Measurements from ENCODE around the gene CSH1.
"Not testable (repeated sequence)": the region's sequence is repeated elsewhere in the genome, so short reads cannot be mapped to it uniquely, and the experiment has no call there.

The CSH1 gene

DNA sequence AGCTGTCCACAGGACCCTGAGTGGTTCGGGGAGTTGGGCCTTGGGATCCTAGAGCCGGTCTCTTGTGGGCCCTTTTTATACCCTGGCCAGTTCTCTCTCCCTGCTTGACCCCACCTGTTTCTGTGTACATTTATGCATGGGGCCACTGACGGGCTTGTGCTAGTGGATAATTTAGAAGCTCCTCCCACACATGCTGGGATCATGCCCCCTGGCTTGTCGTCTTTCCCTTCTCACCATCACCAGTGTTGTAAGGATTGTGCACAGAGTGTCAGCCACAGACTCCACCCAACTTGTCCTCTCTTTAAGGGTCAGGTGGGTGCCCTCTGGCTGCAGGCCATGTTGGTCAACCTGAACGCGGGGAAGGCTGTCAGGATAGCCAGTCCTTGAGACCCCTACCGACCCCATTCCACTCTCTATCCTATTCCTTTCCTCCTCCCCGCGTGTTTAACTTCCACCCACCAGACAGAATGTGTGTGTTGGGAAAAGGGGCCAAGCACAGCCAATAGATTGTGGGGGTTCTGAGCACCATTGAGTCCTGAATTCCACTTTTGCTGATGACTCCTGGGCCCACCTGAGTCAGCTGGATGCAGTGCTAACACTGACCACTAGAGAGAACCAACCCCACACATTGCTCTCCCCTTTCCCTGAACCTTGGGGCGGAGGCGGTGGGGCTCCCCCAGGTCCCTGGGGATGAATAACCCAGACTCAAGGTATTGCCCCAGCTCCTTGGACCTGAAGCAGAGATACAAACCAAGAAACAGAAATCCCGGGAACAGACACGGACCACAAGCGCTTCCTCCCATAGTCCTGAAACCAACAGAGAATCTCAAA, at the start of gene CSH1:
TSS of gene CSH1 (minus strand) at position 51 of the 831 bp plus-strand sequence. CDS start 63 bp downstream, outside the sequence.
- not testable (repeated sequence) for DNase-seq

DNA sequence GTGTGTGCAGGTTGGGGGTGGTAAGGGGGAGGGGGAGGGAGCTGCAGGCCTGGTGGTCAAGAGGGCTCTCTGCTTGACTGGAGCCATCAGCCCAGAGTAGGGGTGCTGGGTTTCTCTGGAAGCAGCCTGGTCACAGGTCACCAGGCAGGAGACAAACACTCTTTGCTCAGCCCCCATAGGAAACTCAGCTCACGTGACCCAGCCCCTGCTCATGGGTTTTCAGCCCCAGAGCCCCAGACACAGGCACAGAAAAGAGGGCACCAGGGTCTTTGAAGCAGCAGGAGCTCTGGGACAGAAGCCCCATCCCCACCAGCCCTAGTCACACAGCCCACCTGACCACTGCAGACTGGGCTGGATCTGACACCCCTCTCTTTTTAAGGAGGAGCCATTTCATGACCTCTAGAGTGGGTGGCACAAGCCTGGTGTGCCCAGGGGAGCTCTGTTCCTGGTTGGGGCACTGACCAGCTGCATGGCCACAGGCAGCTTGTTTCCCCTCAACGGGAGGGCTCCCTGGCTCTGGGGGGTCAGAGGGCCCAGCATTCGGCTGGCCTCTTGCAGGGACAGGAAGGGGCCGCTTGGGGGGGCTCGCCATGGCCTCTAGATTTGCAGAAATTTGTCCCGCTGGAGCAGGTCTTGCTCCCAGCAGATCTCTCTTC, 49.5 kb upstream of the CSH1 start:
- DNase-seq: no peak

DNA sequence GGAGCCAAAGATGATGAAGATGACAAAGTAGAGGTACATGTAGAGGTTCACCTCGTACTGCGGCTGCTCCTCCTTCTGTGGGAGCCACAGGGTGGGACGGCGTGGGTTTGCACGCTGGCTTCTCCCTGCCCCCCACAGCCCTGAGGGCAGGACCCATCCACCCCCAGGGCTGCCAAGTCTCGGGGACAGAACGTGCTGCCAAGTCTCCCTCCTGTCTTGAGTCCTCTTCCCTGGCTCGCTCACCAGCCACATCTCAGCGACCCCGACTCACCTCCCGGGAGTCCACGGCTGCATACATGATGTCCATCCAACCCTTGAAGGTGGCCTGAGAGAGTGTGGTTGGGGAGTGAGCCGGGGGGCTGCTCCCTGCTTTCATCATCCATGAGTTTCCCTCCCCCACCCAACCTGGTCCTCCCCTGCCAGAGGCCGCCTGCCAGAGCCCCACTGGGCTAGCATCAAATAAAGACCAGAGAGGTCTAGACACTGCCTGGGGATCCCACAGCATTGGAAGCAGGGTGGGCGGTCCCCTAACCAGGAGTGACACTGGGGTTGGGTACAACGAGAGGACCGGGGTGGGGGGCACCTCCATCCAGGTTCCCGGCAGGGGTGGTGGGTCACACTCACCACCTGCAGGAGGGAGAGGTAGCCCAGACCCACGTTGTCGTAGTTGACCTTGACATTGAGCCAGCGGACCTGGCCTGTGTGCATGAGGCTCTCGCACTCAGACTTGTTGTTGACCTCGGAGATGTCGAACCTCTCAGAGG, 48.5 kb upstream of the CSH1 start:
- DNase-seq: no peak

DNA sequence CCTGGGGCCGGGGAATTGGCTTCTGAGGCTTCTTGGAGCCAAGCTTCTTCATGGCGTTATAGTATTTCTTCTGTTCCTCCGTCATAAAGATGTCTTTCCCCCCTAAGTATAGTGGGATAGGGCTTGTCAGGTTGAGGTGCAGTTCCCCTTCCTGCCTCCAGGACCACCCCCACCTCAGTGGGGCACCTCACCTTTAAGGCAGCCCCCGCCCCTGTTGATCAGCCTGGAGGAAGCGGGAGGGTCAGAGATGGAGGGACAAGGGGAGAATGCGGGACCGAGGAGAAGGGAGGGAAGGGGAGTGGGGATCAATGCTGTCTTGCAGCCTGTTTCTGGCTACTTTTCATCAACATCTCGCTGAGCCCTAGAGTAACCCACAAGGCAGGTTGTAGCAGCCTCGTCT, 47.4 kb upstream of the CSH1 start:
- no peak for DNase-seq

DNA sequence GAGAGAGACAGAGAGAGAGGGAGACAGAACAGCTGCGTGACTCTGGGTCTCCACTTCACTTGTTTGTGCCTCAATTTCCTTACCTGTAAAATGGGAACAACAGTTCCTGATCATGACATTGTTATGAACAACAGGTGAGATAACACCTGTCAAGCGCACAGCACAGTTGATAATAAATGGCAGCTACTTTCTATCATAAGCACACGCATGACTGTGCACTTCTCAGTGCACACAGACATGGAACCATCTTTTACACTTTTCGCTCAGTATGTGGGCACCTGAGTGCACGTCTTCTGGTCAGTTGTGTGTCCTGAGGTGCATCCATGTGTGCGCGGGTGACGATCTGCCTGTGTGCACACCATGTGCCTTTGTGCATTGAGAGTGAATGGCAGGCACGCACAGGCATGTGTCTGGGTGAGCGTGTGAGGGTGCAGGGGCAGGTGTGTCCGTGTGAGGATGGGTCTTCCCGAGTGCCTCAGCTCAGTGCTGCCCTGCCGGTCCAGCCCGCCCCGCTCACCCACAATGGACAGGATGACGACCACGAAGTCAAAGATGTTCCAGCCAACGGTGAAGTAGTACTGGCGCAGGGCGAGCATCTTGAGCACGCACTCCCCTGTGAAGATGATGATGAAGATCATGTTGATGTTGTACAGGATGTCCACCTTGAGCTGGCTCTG, 46.1 kb upstream of the CSH1 start:
- DNase-seq: no peak

DNA sequence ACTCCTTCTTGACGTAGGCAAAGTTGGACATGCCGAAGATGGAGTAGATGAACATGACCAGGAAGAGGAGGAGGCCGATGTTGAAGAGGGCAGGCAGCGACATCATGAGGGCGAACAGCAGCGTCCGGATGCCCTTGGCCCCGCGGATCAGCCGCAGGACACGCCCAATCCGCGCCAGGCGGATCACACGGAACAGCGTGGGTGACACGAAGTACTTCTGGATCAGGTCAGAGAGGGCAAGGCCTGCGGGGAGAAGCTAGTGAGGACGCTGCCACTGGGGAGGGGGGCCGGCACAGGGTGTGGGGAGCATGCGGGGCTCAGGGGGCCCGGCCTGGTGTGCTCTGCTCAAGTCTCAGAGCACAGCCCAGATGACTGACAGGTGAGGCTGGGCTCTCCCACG, 45.4 kb upstream of the CSH1 start:
- no peak for DNase-seq

DNA sequence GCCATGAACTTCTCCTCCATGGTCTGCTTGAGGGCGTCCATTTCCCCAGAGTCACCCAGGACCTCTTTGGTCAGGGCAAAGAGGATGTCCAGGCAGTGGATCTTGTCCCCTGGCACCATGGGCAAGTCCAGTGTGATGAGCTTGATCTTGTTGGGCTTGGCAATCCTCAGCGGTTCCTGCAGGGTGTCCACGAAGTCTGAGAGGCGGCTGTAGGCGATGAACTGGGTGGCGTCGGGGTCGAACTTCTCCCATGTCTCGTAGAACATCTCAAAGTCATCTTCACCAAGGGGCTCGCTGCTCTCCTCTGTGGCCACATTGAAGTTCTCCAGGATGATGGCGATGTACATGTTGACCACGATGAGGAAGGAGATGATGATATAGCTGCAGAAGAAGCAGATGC, 44.8 kb upstream of the CSH1 start:
- no peak for DNase-seq

DNA sequence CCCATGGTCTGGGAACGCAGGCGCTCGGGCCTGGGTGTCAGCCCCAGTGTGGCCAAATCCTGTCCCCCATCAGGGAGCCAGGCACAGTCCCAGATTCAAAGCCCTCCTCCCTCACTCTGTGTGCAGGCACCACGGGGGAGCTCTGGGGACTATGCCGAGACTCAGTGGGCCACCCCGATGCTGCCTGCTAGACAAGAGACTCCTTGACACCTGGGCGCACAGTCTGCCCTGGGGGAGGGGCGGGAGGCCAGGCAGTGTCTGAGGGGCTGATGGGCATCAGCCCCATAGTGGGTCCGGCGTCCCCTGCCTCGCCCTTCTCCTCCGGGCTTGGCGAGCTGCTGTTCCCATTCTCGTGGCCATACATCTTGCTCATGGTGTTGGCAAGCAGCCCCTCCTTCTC, 44.2 kb upstream of the CSH1 start:
- DNase-seq: no peak

DNA sequence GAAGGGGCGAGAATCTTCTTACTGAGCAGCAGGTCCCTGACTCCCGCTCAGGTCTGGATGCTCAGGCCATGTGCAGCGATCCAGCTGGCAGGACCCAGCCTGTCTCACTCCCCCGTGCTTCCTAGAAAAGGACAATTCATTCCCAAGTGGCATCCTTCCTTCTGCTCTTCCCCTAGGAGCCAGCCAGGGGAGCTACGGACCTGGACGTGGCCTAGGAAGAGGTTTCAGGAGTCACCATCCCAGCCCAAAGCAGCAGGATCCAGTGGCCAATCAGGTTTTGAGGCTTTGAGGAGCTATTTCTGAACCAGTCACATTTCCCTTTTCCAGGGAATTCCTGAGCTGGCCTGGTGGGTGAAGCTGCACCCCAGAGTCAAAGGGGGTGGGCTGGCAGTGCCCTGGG, 43.5 kb upstream of the CSH1 start:
- no peak for DNase-seq

DNA sequence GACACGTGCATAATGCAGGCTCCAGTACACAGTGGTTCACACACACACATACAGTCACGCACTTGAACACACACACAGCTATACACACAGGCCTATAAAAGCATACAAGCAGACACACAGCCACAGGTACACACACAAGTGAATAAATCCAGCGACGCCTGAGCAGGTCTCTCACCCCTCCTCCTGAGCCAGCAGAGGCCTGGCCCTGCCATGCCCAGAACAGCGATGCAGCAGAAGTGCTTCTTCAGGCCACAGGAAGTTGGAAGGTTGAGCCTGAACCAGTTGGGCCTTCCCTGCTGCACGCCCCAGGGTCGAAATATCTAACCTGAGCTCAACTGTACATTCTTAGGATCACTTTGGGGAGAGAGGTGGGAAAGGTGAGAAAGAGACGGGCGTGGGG, 43.0 kb upstream of the CSH1 start:
- DNase-seq: no peak

DNA sequence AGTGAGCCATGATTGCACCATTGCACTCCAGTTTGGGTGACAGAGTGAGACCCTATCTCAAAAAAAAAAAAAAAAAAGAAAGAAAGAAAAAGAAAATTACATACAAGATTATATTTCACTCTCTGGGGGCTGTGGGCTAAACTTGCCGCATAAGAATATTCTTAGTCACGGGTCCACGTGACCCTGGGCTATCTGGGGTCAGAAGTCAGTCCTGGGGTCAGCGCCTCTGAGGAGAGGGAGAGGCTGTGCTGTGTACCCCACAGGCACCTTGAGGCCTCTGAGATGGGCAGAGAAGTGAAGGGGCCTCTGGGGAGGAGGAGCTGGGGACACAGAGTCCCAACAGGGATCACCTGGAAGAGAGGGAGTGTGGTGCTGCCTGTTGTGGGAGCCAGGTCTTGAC, 41.5 kb upstream of the CSH1 start:
- DNase-seq: no peak

DNA sequence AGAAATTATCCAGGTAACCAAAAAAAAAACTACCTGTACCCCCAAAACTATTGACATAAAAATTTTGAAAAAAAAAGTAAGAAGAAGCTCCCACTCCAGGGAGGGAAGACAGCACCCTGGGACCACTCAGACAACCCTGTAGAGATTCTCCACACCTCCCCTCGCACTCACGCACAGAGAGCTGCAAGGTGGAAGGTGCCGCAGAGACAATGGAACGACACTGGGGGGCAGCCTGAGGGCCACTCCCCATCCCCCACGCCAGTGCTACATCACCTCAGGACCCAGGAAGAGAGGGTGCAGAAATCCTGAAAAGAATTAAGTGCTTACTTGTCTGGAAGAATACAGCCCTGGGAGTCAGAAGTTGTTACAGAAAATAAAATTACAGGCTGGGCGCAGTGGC, 40.9 kb upstream of the CSH1 start:
- DNase-seq: no peak

DNA sequence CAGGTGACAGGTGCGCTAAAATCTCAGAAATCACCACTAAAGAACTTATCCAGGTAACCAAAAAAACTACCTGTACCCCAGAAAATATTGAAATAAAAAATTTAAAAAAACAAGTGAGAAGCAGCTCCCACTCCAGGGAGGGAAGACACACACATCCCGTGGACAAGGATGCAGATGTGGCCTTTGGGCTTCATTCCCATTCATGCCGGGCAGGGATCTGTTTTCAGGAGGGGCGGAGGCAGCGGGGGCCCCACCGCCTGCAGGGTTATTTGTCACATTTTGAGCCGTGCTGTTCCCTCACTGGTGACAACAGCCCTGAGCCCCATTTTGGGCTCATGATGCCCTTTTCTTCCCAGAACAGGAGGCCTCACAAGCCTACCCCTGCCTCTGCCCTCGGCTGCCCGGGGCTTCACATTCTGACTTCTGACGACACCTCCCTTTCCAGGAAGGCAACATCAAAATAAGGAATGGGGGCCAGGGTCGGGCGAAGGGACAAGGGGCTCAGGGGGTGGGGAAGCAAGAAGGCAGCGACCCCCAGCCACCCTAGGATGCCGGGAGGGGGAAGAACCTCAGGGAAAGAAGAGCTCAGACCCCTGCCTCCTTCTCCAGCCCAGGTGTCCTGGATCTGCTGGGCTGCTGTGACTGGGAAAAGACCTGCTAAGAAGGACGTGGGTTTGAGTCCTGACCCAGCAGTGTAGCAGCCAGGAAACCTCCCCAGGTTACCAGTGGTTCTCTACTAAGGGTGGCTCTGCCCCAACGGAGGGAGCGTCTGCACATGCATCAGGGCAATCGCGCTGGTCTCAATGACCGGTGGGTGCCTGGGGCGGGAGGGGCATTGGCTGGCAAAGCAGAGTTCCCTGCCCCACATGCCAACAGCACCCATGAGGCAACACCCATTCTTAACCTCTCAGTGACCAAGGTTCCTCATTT, 38.1 kb upstream of the CSH1 start:
- DNase-seq: no peak

DNA sequence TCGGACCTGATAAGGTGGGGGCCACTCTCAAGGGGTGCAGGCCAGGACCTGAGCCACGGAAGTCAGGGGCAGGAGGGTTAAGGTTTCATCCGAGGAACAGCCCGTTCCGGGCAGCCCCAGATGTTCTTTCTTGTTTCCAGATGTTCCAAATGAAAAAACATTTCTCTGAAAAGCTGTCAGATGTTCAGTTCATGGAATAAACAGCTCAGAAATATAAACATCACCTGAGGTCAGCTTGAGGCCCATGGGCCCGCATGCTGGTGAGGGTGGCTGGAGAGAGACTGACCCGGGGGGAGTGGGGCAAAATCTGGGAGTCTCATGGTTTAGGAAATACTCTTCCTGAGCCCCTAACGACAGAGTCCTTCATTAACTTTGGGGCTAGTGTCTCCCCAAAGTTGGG, 37.2 kb upstream of the CSH1 start:
- DNase-seq: no peak

DNA sequence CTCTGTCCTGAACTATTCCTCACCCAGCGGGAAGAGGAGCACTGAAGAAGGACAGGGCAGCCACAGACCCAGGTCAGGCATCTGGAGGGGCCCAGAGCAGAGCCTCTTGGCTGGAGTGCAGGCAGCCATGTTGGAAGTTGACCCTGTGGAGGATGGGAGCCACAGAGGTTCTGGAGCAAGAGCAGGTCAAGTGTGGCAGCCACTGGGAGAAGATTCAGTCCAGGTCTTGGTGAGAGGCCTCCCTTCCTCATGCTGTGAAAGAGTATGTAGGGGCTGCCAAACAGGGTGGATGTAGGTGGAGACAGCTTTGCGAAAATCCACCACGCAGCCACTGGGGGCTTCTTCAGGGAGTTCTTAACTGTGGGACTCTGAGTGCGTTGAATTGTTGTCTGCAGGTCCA, 36.3 kb upstream of the CSH1 start:
- no peak for DNase-seq

DNA sequence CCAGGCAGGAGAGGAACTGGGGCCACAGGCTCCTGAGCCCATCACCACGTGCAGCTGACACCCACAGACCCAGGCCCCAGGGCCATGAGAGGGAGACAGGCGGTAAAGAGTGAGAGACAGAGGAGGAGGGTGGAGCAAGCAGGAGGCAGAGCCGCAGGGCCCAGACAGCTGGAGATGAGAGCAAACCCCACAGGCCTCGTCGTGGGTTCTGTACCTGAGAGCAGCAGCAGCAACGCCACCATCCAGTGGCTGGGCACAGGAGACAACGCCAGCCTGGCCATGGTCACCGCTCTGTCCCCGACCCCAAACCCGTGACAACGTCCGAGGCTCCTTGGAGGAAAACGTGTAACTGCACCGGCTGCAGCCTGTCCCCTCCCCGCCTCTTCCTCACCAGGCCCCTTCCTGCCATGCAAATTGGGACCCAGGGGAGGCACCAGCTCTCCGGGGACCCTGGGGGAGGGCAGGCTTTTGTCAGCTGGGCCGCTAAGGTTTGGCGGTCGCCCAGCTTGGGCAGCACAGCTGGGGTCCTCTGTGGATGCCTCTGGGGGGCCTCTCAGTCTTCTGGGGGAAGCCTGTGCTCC, 35.7 kb upstream of the CSH1 start, which contains the start of gene CD79B:
TSS of gene CD79B (minus strand) at position 351 of the 581 bp plus-strand sequence. CDS start at position 281, 70 bp downstream.
- DNase-seq: no peak

DNA sequence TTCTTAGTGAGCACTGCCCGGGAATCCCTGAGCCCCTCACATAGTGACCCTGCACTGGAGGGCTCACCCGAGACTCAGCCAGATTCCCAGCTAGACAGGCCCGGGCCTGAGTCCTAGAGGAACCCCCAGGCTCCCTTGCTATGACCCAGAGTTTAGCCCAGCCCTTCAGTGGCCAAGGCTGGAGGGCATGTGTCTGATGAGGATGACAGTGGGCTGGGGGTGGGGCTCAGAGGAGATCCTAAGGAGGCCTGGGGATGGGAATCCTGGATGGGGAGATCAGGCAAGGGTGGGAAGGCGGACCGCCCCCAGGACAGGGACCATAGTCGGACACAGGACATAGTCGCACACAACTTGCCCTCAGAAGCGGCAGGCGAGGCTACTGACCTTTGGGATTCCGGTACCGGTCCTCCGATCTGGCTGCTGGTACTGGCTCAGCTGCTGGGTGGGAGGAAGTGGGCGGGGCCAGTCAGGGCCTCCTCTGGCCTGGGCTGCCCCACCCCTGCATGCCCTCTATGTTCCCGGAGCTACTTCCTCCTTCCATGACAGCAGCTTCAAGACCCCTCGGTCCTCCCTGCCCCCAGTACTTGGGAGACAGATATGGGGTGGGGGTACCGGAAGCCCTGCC, 34.7 kb upstream of the CSH1 start:
- no peak for DNase-seq

DNA sequence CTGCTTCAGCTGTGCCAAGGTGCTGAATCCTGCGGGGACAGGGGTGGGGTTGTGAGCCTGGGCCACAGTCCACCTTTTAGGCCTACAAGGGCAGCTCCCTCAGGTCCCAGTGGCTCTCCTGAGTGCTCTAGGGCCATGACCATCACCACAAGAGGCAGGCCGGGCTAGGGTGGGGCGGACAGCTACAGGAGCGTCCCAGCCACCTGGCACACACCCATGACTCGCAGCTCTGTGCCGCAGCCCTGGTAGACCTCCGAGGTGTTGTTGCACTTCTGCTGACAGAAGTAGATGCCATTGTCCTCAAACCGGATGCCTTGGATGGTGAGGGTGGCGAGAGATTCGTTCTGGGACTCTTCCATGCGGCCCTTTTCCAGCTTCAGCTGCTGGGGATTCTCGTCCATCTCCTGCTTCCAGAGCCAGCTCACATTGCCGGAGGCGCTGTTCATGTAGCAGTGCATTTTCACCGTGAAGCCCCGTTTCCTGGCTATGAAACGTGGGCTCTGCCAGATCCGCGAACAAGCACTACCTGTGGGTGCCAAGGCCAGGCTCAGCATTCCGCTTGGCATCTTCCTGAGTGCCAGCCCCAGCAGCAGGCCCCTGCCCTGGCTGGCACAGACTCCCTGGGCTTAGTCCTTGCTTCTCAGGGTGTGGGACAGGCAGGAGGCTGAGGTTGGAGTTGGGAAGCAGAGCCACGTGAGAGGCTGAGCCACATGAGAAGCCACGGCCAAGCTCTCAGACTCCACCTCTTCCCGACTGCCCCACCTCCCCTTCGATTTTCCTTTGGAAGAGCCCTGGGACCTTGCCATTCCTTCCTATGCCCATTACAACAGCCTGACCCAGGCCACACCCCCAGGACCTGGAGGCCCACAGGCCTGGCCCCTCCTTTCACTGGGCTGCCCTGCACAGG, 33.7 kb upstream of the CSH1 start:
- no peak for DNase-seq

DNA sequence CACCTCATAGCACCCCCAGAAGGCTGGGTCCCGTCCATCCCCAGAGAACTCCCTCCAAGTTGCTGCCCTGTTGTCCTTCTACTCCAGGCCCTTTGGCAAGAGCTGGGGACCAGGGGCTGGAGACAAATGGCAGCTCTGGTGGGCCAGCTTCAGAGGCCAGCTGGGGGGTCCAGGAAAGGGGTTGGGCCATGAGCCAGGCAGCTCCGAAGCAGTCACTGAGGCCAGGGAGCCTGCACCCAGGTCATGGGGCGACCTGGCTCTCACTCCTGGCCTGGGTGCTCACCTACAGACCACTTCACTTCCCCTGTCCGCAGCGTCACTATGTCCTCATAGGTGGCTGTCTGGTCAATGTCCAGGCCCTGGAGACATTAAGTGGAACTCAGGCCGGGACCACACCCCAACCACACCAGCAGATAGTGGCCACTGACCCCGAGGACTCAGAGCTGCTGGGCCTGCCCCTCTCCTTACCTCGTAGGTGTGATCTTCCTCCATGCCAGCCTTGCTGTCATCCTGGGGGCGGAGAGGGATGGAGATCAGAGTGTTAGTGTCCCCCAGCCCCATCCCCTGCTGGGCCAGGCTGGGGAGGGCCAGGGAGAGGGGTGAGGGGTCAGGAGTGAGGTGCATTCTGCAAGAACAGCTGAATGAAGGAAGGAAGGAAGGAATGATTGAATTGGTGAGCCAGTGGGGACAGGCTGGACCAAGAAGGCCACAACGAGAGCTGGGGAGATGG, 32.8 kb upstream of the CSH1 start:
- no peak for DNase-seq

All from NCI-H82 (cell line).